A673 (cell line): ENCODE results near the gene SLC6A9.

ENCODE experiments used
- CTCF ChIP-seq: fragments of 300-800, 200-600 bp; sonication (generic); conservative IDR thresholded peaks from 2 replicates; pipeline ENCODE4 v1.5.1; 2017; ENCODE audit warnings: low read depth, mild to moderate bottlenecking, antibody characterized with exemption, low read length, moderate library complexity, mixed read lengths
- EZH2 ChIP-seq: fragments of 200-600 bp; sonication (generic); IDR thresholded peaks from 2 replicates; pipeline ENCODE4 v1.6.1; 2017; ENCODE audit warnings: borderline replicate concordance, low read depth, mild to moderate bottlenecking, mixed read lengths, antibody characterized with exemption, low read length; ENCODE audit not compliant: poor library complexity, severe bottlenecking

- no peak for TF ChIP-seq CTCF
- TF ChIP-seq EZH2, result no peak
Measured at GRCh38 chr1:44034423-44034822, 3.2 kb upstream of the SLC6A9 start.
